Pulmonary artery endothelial cell (primary cell): ENCODE measurements around the gene NRG3. TPM values are rescaled to one million over a fixed set of nuclear protein-coding genes. Genes with fewer than 3 reads are reported as not detected.

Experiments used
- DNase-seq: peaks from one replicate; pipeline ENCODE4 v3.0.0-alpha.2; 2011; ENCODE audit warnings: low read depth, low spot score
- total RNA-seq: library from RNA; depleted of rRNA; stranded (reverse); fragments of >200 nt; gene quantifications from 2 replicates; pipeline ENCODE4 v1.2.3, GENCODE V29; 2014

The NRG3 gene
- total RNA-seq, 1 donor from 2014 or later = 0.33 TPM

DNA sequence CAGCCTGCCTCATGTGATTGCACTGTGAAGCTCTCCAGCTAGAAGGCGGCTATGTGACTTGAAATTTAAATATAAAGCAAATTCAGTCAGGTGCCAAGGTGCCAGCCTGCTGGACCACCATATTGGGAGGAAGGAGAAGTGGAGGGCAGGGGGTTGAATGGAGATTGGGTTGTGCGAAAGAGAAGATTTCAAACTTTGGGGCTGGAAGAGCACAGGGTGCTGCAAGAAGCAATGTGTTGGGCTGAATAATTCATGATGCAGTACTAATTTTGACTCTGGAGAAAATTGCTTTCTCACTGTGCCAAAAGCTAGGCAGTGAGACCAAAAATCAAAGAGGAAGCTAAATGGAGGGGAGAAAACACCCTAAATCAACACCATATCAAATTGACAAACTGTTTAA is 335.3 kb downstream of the NRG3 start:
- DNase-seq = no peak

DNA sequence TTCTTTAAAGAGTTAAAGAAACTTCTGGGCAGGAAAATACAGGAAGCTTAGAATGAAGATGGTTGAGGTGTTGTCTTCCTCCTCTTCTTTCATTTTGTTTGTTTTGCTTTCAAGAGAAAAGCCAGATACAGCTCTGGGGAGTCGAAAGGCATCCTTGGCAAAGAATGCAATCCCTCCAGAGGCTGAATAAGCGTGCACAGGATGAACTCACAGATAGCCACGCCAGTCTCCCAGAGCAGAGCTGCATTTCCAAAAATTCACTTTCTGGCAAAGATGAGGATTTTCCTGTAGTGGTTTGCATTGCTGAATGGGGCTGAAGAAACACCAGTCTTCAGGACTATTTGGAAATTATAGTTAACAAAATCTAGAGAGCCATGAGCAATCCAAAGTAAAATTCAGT is 336.4 kb downstream of the NRG3 start:
- DNase-seq = no peak

DNA sequence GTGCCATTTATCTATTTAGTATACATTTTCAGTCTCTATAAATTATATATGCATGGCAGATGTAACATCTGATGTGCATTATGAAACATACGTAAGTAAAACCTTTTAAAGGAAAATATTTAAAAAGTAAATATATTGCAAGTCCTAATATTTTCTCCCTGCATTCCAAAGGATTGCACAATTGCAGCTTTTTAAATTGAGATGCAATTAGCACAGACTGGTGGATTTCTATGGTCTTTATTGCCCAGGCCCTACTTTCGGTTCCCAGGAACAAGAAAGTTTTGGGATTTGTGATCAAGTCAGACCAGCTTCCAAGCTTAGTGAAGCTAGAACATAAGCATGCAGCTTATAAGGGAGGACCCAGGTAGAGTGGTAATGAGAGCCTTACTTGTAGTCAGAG is 337.8 kb downstream of the NRG3 start:
- DNase-seq = no peak

DNA sequence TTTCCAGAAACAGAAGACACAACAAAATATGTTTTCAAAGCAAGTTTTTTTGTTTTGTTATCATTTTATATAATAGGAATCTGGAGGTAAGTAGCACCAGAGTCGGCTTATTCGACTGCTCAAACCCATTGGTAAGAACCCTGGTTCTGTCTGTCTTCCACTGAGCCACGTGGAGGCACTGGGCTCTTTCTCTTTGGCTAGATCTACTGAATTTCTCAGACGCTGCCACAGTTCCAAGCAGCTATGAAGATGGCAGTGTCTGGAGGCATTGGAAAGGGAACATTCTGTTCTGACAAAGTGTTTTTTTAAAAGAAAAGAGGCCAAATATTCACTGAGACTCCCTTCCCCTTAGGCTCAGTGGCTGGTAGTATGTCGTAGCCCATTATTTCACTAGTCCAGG is 338.8 kb downstream of the NRG3 start:
- no peak for DNase-seq

DNA sequence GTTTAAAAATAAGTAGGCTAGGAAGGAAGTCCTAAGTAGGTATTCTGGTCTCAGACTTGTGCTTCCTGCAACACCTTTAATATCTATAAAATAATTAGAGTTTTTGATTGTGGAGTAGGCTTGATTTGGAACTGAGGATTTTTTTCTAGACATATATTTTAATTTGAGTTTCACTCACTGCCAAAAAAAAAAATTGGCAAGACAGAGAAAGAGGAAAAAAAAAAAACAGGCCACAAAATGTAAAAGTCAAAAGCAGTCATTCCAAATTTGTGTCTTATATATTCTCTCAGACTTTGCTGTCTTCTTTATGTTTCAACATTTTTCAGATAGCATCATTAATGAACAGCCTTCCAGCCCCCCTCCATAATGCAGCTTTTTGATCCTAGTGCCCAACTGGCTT is 346.1 kb downstream of the NRG3 start:
- no peak for DNase-seq

DNA sequence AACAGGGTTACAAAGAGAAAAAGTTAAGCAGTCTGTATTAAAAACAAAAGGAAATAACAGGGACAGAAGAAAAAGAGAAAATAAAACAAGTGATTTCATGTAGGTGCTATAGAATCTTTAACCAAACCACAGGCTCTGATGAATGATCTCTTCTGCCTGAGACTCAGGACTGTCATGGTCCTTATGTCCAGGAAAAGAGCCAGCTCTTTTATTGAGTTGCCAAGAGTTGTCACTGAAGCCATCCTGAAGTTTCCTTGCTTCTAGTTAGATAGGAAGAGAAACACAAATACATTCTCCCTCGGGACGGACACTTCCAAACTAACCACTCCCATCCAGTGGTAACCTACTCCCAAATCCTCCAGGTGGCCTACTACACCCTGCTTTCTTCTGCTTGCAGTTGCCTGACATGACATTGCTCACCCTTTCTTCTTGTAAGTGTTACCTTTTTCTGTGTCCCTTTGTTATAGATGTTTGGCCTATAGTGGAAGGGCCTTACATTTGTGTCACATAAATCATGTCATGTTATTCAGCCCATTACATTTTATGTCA is 346.7 kb downstream of the NRG3 start:
- no peak for DNase-seq

DNA sequence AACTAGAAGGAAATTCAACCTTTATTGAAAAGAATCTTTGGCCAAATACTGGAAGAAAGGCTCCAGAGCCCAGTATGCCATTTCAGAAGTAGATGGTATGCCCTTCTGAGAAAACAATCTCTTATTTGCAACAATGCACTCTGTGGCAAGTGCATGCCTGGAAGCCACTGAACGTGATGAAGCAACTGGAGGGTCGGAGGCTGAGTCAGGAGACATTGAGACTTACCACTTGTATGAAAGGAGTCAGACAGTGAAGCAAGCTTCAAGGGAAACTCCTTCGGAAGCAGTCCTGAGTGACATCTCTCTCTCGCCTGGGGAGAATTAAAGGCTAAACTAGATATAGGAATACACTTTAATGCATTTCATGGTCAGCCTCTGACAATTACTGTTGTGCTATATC is 353.7 kb downstream of the NRG3 start:
- DNase-seq = no peak

DNA sequence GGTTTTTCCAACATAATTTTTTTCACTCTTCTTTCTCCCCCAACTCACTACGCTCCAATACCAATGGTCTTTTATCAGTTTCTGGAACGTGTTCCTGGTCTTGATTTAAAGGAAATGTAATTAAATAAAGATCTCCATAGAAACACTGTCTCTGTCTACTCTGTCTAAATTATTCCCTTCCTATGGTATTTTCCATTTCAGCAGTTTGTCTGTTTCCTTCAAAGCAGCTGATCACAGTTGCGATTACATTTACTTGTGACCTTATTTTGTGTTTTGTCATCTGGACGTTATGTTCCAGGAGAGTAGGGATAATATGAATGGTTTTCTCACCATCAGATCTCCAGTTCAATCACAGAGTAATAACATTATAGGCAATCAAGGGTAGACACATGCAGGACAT is 359.2 kb downstream of the NRG3 start:
- no peak for DNase-seq

DNA sequence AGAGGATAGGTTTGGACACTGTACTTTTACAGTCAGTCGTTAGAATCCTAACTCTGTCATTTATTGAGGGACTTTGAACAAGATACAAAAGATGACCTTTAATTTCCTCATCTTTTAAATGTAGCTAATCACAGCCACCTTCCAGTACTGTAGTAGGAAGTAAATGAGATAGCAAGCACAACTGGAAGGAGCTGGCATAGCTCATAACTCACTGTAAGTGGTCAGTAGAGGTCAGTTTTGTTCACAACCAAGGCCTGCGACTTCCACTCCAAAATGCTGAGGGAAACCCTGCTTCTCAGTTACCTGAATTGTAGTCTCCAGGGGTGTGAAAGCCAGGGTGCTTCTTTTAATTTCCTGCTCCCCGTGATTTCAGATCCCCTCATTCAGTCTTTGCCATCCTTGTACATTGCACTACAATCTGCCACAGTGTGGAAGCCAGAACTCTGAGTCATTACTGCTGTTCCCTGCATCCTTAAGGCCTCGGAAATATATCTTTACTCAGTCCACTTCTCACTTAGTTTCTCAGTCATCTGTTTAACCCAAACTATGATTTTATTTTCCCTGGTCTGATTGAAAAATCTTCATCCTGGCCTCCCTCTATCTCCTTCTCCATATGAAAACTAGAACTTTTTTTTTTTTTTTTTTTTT is 361.2 kb downstream of the NRG3 start:
- no peak for DNase-seq

DNA sequence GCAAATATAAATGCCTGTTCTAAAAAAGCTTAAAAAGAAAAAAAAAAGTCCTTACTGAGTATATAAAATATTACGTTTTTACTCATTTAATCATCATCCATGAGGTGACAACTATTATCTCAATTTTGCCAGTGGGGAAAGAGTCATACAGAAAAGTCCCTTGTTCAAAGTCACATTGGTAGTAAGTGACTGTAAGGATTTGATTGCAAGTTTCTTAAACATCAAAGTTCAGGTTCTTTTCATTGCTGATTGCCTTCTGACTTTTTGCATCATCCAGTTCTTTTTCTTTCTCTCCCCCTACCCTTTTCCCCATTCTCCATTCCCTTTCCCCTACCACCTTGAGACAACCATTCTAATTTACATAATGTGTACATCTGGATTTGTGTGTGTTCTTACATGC is 363.3 kb downstream of the NRG3 start:
- DNase-seq = no peak

DNA sequence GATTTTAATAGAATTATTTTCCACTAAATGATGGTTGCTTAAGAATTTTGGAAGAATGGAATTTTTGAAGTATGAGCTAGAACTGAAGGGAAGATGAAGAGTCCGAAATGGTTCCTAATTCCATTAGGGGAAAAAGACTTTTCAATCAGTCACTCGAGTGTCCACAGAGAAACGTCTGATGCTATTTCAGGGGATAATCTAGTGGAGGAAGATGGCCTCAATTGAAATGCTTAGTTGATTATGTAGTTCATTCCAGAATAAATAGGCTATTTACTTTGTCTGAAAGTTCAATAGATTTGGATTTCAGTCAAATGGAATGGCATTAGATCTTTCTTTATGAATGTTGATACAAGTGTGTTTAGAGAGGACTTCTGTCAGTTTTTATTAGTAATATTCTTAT is 365.4 kb downstream of the NRG3 start:
- no peak for DNase-seq

DNA sequence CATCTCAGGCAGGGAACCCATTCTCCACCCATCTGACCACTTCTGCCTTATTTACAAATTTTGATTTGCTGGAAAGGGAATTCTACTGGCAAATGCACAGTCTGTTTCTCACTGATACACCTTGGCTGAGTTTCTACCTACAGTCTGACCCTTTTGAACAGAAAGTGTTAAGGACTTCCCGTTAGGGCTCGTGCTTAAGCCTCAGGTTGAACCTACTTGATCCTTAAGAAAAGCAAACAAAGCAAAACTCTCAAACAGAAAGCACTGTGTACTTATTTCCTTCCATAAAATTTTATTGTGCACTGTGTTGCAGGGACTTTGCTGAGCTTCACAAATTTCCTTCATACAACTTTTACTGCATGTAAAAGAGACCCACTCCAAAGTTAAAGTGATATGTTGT is 367.8 kb downstream of the NRG3 start:
- DNase-seq = no peak

DNA sequence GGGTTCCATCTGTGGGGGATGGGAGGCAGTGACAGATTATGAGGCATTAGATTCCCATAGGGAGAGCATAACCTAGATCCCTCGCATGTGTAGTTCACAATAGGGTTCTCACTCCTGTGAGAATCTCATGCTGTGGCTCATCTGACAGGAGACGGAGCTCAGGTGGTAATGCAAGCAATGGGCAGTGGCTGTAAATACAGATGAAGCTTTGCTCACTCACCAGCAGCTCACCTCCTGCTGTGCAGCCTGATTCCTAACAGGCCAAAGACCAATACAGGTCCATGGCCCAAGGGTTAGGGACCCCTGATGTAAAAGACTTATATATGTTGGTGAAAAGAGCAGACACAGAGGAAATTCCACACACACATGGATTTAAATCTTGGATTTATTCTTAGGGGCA is 370.2 kb downstream of the NRG3 start:
- DNase-seq = no peak

DNA sequence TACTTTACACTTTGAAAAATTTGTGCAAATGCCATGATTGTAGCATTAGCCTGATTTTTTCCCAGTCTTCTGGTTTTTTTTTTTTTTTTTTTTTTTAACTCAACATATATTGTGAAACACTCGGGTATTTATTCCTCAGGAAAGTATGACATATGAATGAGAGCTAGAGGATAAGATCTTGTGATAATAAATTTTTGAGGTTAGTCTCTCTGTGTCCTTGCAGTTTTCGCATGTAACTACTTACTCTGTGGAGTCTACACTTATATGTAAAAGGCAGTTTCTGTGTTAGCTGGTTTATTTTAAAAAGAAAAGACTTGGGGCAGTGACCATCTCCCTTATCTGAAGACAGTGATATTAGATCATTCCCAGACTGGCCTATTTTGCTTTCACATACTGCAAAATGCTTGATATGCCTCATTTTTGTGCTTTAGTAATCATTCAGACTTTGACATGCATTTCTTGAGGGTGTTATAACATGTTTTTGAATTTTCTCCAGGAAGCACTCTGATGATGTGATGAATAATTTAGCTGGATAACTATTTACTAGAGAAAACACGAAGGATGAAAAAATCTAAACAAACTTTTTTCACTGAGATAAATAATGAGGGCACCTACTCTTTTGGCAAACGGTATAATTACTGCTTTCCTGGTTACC is 371.0 kb downstream of the NRG3 start:
- no peak for DNase-seq

DNA sequence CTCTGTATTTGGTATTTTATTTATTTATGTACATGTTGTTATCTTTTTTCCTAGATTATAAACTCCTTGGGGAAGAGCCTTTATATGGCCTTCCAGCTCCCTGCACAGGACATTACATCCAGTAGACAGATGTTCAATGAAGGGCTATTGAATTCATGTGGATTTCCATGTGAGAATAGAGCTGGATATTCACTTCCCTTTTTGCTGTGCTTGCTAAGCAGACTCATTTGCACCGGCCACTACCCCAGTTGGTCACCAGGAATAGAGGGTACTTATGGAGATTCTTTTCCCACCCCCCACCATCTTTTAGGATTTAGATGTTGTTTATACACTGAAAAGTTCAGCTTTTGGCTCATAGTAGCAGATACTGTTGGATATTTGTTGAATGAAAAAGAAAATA is 374.1 kb downstream of the NRG3 start:
- DNase-seq = no peak

DNA sequence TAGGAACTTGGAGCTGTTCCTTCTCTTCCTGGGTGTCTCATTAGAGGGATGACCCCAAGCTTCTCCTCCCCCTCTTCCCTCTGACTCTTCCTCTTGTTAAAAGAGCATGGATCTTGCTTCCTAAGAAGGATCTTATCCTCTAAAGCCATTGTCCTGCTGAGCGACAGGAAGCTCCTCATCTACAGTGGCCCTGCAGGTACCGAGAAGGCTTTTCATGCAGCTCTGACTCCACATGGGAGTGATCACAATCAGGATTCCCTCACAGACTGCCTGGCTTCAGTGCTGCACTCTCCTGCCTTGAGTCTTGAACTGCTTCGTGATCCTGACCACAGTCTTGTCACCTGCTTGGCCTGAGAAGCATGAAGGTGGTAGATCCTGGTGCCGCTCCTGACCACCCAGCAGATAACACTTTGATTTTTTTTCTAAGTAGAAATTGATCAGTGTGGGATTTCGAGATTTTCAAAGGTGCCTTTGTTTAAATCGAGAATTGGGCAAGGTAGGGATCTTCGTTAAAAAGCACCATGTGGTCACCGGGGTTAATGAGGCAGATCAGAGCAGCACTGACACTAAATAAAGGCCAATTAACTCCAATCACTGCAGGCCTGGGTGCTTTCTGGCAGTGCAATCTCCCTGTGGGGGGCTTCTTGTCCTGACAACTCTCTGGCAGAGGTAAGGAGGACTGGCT is 376.4 kb downstream of the NRG3 start:
- DNase-seq = no peak

DNA sequence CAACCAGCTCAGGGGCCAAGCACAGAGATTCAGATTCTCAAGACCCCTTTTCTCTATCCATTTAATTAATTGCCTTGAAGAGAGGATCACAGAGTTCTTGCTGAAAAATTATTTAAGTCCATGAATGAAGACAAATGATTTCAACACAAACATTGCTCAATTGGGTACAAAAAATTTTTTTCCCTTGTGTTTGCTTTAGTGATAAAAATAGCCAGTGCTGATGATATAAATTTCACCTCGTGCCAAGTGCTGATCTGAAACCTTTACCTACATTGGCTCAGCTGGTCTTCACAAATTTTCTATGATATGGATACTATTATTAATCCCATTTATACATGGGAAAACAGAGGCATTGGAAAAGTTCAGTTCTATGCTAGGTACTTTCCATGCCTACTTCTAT is 377.1 kb downstream of the NRG3 start:
- DNase-seq = no peak

DNA sequence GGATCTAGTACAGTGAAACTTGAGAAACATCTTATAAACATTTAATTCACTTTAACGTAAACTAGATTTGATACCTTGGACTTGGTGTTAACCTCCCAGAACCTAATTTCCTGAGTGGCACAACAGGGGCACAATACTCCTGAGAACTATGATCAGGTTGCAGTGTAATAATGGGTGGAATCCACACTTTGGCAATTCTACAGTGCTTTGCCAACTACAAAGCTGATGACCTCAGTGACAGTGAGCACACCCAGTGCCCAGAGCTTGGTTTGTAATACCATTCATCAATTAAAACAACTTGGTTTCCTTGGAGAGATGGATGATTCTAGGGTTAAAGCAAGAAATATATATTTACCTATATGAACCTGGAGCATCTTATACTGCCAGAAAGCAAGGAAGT is 379.2 kb downstream of the NRG3 start:
- DNase-seq = no peak

DNA sequence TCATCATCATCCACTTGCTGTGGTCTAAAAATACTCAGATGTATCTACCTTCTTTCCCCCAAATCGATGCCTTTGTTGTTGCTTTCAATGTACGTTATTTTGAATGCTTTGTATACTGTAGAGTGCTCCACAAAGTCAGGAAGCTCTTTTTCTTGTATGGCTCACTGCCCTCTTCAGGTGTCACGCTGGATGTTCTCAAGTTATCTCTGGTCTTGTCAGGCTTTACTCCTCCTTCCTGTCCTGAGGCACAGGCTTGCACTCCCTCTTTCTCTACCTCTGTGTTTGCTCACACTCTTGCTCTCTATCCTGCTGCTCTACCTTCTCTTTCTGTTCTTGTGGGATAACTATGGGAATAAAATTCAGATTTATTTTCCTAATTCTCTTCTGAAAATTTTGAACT is 381.3 kb downstream of the NRG3 start:
- DNase-seq = no peak

DNA sequence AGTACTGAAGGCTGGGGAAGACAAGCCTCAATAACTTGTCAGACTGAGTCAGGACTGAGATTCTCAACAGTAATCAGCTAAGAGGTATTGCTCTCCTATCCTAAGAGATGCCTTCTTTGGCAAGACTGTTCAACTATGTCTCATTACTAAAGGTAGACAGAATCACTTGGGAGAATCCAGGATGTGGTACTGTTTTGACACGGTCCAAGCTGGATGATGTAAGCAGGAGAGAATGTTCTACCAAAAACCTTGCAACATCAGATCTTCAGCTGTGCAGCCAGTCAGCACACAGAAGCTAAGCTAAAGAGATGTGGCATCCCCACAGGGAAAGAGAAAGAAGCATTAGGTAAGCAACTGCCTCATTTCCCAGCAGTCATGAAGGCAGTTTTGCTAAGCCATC is 391.4 kb downstream of the NRG3 start:
- DNase-seq = no peak

DNA sequence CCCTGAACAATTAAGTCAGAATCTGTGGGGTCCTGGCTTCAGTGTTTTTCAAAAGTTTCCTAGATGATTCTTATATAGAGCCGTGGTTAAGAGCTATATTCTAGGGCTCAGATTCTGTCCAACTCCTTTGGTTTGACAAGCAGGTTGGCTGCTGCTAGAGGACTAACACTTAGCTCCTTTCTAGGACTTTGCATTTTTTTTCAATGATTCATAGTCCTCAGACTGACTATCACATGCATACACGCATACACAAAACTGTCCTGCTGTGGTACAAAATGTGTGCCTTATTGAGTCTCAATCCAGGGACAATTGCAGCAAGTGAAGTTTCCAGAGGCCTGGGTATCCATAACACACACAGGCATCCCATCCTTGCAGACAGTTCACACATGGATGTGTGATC is 392.0 kb downstream of the NRG3 start:
- no peak for DNase-seq

DNA sequence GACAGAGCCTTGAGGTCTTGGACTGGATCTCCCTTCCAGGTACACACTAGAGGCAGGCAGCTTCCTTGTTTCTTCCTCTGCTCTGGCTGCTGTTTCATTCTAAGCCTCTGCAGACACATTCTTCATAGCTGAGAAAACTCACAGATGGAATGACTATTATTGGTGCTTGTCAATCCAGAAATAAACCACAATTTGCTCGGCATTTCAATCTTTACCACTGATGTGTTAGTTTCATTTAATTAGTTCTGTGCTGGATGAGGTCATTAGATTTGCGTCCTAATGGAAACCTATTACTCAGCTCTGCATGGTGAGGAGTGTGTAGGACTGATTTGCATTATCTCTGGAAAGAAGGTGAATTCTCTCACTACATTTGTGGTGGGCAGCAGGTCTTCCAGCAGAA is 392.5 kb downstream of the NRG3 start:
- no peak for DNase-seq

DNA sequence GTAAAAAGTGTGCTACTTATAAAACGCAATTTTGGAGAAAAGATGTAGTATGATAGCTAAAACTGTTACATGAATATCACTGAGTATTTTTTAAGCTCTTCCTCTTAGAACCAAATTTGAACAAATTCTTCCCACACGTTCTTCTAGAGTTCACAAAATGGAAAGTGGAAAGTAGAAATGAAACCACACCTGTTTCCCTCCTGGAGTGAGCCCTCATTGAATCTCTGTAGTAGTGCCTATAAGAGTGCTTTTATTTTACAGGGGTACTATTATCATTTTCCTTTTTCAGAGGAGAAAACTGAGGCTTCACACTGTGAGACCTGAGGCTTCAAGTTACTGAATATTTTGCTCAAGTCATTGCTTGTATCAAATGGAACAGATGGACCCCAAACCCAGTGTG is 393.0 kb downstream of the NRG3 start:
- DNase-seq = no peak
